ENCODE results near the gene PIK3AP1.
"Not testable (repeated sequence)": the region's sequence is repeated elsewhere in the genome, so short reads cannot be mapped to it uniquely, and the experiment has no call there.

PIK3AP1 gene

DNA sequence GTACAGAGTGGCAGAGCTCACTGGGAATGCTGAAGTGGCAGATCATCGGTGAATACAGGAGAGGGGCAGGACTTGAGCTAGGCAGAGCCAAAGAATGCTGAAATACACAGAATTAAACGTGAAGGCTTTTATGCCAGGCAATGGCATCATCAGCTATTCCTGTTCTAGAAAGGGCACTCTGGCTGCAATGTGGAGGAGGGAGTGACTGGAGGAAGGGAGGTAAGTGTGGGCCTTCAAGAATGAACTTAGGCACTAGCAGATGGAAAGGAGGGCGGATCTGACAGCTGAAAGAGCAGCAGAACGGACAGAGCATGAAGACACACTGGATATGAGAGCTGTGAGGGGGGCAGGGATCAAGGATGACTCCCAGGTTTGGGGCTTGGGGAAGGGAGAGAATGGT is 121.5 kb downstream of the PIK3AP1 start:
- no peak for DNase-seq

DNA sequence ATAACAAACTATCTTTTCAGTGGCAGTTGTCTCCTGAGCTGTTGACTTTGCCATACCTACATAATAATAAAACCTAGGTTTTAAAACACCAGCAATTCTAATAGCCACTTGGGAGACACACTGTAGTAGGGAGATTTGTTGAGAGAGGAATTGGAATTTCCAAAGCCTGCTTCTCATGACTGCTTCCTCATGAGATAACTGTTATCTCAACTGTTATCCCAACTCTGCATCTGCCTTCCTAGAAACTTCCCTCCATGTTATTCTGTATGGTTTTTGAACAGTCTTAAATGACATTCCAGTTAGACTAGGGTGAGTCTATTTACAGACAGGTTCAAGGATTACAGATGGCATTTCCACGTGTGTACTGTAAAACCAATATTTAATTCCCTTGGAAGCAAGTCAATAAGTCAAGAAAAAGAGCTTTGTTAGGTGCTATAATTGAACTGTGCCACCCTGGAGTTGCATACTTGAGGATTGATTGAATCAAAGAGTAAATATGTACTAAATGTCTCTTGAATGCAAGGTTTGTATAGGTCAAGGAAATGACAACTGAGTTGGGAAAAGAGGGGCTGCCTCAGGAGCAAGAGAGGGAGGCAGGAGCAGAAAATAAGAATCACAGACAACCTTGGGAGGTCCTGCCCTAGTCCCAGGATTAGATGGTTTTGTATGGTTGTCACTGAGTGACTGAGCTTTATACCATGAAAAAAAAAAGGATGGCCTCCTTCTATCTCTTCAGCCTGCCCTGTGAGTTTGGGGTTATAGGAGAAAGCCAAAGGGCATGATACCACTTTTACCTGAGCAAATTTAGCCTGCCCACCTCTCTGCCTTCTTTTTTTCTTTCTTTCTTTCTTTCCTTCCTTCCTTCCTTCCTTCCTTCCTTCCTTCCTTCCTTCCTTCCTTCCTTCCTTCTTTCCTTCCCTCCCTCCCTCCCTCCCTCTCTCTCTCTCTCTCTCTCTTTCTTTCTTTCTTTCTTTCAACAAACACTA is 123.6 kb downstream of the PIK3AP1 start:
- no peak for DNase-seq

DNA sequence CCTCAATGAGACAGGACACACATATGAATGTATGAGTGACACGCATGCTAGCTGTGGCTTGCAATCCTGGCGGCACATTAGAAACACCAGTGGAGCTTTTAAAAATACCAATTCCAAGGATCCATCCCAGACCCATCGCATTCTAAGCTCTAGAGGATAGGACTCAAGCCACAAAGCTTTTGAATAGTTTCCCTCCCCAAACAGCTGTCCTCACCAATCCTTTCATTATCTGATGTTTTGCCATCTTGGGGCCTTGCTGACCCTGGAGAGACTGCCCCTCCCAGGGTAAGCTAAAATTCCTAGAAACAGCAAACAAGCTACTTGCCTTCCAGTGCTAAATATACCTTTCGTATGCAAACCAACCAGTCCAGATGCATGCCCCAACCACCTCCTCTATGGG is 124.6 kb downstream of the PIK3AP1 start:
- no peak for DNase-seq

DNA sequence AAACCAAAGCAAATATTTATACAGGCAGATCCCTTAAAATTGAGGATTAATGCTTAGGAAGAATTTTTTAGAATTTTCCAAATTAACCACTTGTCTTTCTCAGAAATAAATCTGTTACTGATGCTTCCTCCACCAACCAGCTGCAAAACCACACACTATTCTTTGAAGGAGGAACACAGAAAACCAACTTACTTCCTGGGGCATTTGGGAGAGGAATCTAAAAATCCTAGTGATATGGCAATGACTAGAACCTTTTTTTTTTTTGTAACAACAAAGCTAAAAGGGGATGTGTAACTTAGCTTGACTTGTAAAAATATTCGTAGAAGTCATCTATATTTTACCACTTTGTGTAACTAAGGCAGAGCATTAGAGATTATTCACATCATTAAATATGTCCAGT is 128.4 kb downstream of the PIK3AP1 start:
- no peak for DNase-seq

DNA sequence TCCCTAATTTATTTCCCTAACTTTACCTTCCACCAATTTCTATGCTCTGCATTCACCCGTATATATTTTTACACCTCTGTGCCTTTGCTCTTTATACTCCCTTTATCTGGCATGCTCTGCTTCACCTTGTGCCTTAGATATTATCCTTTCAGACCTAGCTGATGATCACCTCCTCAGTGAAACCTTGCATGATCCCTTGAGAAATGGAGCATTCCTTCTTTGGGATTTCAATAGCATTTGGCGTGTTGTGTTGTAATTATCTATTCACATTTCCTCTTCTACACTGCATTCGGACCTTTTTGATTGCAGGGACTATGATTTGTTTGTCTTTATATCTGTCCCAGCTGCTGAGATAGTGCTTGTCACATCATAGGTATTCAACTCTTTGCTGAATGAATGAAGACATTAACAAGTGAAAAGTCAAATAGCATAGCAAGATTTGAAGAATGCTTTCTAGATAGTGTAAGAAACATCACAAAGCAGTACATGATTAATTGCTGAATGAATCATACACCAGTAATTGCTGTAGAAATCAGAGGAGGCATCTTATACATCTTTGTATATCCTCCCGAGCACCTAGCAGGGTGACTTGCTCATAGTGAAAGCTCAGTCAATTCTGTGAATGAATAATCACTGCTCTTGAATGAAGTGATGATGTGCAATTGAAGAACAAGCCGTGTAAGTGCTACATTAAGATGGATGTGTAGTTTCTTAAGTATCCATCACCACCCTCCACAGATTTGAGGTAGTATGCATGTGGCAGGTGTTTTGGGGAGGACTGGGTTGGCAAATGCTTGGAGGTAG is 131.5 kb downstream of the PIK3AP1 start:
- DNase-seq: peak; percentile 51

DNA sequence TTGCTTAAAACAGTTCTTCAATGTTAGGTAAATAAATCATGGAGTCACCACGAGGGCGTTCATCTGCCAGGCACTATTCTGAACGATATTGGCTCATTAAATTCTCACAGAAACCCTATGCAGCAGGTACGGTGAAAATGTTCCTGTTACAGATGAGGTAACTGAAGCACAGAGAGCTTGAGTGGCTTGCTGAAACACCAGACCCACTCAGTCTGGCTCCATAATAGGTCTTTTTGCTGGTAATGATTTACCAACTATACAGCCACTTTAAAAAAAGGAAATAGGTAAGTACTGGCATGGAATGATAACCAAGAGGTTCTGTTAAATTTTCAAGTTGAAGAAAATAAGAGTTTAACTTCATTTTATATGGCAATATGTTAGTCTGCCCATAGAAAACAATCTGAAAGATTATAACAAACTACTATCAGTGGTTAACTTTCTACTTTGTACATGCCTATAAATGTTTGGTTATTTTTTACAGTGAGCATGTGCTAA is 132.2 kb downstream of the PIK3AP1 start:
- DNase-seq: no peak

DNA sequence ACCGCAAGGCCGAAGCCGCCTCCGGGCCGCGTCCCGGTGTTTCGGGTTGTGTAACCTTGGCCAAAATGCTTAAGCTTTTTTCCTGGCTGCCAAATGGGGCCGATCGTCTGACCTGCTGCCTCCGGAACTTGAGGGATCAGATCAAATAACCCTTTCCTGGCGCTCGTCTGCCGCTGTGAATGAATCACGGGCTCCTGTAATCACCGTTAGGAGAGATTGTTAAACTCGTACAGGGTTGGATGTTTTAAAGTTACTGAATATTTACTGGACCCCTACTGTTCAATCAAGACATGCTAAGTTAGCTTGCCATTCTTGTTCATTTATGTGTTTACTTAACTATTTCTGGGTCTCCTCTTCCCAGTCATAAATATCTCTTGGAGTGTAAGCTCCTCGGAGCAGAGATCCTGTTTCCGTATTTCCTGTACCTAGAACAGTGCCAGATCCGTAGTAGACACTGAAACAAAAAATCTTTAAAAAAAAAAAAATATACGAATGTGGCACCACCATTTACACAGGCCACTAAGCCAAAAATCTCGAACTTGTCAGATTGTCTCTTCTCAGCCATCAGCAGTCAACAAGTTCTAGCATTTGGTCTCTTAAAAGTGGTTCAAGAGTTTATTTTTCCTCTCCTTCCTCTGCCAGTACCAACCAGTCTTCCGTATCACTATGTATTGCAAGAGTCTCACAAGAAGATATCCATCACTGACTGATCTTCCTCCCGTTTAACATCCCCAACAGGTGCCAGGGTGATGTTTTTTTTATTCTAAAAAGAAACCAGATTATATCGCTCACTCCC is 132.9 kb downstream of the PIK3AP1 start:
- peak; percentile 40 for DNase-seq

DNA sequence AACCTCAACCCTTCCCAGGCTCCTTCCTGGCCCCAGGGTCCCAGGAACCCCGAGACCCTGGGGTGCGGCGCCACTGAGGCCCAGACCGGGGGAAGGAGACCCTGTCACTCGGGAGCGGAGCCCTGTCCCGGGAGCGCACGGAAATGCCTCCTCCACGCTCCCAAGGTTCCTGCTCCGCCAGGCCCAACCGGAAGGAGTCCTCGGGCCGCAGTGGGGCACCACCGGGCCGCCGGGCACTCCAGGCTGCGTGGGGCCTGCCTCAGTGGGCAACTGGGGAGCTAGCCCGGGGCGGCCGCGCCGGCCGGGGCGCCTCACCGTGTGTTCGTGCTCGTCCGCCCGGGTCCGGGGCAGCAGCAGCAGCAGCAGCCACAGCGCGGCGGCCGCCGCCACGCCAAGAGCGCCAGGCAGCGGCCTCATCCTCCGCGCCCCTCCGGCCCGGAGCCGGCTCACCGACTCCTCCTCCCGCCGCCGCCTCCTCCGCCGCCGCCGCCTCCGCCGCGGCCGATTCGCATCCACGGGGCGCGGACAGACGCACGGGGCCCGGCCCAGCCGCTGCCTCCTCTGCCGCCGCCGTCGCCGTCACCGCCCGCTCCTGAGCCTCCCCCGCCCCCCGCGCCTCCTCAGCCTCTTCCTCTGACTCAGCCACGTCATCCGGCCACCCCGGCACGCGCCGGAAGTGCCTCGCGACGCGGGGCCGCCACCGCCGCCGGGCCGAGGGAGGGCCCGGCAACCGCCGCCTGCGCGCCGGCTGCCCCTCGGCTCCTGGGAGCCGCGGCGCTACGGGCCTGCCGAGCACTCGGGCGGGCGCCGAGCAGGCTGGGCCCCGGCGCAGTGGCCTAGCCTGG is 133.7 kb downstream of the PIK3AP1 start, which contains the start of gene TM9SF3:
Gene TM9SF3 (minus strand): TSS at position 594 of the 845 bp plus-strand sequence. CDS start 177 bp downstream, at position 417.
- peak; percentile 93 for DNase-seq

DNA sequence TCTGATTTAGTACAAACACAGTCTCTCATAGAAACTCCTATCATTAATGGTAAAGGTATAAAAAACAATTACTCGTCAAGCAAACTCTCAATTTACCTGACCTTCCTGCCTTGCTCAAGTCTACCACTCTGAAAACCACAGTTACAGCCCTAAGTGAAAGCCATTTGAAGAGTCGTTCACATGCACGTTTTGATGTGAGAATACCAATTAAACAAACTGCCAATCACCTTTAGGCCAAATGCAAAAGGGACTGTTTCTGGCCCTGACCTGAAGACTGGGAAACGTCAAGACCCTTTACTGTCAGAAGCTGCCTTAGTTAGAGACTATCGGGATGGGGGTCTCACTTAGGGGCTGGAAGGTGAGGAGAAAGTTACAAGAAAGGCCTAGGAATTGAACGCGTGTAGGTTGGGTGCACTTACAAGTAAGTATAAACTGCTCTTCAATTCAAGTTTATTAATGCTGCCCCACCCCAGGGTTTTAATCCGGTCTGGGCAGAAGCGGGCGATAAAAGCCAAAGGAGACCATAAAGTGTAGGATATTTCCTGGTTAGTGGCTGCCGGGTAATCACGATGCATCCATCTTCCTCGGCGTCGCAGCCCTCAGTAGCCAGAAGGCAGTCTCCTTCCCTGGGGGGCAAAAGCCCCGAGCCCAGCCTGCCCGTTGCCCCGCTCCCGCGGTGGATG is 134.4 kb downstream of the PIK3AP1 start:
- no peak for DNase-seq

DNA sequence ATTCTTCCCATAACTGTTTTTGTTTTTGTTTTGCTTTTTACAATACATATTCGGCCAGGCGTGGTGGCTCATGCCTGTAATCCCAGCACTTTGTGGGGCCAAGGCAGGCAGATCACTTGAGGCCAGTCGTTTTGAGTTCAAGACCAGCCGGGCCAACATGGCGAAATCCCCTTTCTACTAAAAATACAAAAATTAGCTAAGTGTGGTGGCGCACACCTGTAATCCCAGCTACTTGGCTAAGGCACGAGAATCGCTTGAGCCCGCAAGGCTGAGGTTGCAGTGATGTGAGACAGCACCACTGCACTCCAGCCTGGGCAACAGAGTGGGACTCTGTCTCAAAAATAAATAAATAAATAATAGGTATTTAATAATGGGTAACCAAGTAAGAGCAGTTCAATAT is 135.8 kb downstream of the PIK3AP1 start:
- DNase-seq: no peak

DNA sequence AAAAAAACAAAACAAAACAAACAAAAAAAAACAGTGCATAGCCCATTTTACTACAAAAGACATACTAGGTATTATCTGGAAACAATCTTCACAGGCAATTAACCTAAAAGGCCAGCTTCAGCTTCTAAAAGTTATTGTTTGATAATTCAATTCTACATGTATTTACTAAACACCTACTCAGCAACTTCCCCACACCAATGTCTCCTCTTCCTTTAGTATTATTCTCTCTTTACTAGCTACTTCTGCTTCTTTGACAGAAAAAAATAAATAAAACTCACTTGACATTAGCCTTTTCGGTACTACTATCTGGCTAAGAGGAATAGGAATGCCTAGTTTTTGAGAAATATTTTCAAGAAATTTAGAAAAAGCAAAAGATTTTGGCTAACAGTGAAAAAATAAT is 136.3 kb downstream of the PIK3AP1 start:
- no peak for DNase-seq

DNA sequence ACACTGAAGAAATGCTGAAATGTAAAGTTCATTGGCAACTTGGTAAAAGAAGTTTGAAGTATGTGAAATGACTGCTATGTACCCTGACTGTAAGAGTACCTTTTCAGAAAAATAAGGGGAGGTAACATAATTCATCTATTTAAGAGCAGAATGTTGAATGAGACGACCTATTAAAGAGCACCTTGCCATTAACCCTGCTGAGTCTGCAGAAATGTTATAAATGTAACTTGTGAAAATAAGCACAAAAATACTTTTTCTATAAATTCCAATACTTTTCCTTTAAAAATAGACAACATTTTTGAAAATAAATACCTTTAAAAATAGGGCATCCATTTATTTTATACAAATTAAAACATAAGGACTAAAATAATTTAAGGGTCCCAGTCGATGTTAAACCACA is 141.2 kb downstream of the PIK3AP1 start:
- no peak for DNase-seq

DNA sequence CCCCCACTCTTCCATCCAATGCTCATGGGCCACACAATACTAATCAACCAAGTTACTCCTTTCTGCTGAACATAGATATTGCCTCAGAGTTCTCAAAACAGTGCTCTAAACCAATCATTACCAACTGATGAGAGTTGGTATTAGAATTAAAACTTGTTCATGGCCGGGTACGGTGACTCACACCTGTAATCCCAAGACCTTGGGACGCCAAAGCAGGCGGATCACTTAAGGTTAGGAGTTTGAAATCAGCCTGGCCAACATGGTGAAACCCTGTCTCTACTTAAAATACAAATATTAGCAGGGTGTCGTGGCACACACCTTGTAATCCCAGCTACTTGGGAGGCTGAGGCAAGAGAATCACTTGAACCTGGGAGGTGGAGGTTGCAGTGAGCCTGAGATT is 141.7 kb downstream of the PIK3AP1 start:
- no peak for DNase-seq

DNA sequence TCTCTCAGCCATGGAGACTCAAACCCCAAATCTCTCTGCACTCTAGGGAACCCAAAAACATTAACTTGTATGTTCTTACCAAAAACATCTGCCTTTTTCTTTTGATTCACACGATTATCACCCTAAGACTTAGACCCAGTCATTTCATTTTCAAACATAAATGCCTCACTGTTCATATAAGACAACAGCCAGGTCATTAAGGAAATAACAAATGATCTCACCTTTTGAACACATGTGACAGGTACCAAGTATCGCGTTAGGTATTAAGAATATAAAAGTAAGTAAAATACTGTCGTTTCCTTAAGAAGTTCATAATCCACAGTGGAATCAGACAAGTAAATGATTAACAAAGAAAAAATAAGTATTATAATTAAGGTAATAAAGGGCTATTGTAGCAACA is 142.3 kb downstream of the PIK3AP1 start:
- no peak for DNase-seq

DNA sequence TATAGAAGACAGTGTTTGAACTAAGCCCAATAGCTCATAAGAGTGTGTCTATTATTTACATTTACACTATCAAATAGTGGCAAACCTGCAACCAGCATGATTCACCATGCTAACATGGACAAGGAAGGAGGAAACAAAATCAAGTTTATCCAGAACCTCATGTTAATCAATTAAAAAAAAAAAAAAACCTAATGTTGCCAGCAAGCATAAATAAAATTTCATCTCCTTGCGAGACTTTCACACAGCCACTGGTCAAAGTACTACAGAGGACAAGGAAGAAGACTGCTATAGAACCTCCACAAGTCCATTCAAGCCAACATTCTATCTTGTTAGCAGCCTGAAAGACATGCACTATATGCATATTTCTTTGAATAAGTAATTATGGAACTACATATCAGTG is 143.2 kb downstream of the PIK3AP1 start:
- DNase-seq: no peak

DNA sequence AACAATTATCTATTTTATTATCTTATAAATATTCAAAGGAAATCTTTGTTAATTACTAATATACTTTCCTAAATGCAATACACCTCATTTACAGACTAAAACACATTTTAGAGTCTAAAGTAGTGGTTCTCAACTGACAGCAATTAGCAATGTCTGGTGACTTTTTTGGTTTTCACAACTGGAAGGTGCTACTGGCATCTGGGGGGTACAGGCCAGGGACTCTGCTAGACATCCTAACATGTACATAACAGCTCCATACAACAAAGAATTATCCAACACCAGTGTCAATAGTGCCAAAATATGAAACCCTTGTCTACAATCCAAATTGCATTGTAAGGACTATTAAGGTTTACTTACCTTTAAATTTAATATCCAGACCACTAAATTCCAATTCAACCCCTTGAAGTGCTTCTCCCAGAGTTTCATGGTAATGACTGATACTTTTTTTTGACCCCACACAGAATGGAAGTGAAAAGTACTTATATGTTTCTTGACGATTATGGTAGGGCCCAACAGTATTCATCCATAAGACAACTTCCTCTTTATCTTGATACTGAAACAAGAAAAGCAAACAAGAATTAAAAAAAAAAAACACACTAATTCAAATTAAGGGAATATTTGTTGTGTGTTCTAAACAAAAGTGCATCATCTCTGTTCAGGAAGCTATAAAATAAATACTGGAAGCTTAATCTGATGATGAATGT is 143.9 kb downstream of the PIK3AP1 start:
- no peak for DNase-seq

DNA sequence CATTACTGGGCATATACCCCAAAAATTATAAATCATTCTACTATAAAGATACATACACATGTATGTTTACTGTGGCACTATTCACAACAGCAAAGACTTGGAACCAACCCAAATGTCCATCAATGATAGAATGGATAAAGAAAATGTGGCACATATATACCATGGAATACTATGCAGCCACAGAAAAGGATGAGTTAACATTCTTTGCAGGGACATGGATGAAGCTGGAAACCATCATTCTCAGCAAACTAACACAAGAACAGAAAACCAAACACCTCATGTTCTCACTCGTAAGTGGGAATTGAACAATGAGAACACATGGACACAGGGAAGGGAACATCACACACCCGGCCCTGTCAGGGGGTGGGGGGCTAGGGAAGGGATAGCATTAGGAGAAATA is 145.8 kb downstream of the PIK3AP1 start:
- DNase-seq: not testable (repeated sequence)

DNA sequence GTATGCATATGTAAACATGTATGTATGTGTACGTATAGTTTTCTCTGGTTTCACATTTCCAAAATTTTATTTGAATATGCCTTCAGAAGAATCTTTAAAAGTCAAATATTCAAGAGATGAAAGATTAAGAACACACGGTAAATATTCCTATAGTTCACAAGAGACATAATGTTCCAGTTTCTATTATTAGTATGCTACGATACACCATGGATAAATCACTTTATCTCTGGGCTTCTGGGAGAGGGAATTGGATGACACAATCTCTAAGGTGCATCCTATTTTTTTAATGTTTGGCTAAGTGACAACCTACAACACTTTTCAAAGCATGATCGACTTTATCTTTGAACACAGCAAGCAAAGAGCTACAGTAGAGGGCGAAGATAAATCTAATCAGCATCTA is 147.3 kb downstream of the PIK3AP1 start:
- DNase-seq: no peak

DNA sequence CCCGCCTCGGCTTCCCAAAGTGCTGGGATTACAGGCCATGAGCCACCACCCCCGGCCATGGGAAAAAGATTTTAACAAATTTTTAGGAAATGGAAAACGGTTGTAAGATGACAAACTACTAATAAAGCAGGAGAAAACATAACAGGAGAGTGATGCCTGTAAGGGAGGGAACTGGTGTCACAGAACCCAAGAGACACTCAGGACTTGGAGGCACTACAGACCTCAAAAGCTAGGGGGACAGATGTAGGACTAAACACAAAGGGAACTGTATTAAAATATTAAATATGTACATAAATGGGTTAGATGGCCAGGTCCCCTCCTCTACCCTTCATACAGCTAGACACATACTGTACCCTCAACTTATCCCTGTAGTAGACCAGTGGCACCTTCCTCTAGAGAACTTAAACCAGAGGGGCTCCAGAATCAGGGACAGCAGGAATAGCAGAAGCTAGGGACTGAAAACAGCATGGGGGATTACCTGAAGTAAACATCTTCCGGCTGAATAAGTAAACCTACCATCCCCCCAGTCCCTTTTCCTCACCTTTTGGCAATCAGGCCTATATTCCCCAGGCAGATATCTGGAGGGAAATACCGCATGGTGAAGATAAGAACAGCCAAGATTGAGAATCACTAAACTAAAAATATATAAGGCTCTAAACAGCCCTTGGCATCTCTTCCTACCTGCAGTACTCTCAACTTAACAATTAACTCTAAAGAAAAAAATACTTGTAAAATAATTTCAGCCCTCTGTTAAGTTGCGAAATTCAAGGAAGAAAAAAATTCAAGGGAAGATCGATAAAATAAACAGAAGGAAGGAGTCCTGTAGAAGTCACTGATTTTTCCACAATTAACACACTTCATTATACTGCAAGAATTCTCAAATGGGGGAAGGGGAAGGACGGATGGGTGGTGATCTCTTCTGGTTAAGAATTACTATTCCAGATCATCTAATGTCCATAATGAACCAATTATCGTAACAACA is 149.0 kb downstream of the PIK3AP1 start:
- DNase-seq: no peak

Data from stimulated activated CD4-positive, alpha-beta T cell treated with anti-CD3 and anti-CD28 coated beads, Interleukin-4, amount 100 ng/mL, for 24 hours (primary cell).